Upper lobe of left lung (tissue), 6 donors: Measurements from ENCODE around the gene CCDC167. TPM values are rescaled to one million over a fixed set of nuclear protein-coding genes. Genes with fewer than 3 reads are reported as not detected.

Experiments
- ATAC-seq, 2 donors: fragments of 200-7000 bp; cut with Tn5 transposase; one replicate each; pipeline ENCODE4 v1.9.1; 2022; ENCODE audit warnings: mild to moderate bottlenecking in 2 of 2, moderate library complexity in 2 of 2; ENCODE audit not compliant: low FRiP score in 2 of 2
- DNase-seq, 2 donors: peaks; one replicate each; pipeline ENCODE4 v3.0.0-alpha.2; 2019 to 2020
- H3K27ac ChIP-seq, 4 donors: fragments of 200-600 bp; sonication (generic); one replicate each; pipeline ENCODE4 v1.5.1; 2016 to 2019
- H3K27me3 ChIP-seq, 4 donors: fragments of 200-600 bp; sonication (generic); one replicate each; pipeline ENCODE4 v1.5.1; 2017 to 2019
- H3K36me3 ChIP-seq, 4 donors: fragments of 200-600 bp; sonication (generic); one replicate each; pipeline ENCODE4 v1.5.1; 2016 to 2019
- H3K4me1 ChIP-seq, 4 donors: fragments of 200-600 bp; sonication (generic); one replicate each; pipeline ENCODE4 v1.5.1; 2018 to 2019
- H3K4me3 ChIP-seq, 4 donors: fragments of 200-600 bp; sonication (generic); one replicate each; pipeline ENCODE4 v1.5.1; 2017 to 2019; ENCODE audit warnings: mild to moderate bottlenecking in 2 of 4, moderate library complexity in 1 of 4
- H3K9me3 ChIP-seq, 4 donors: fragments of 200-600 bp; sonication (generic); one replicate each; pipeline ENCODE4 v1.5.1; 2018 to 2019
- CTCF ChIP-seq, 6 experiments: fragments of 450-650 bp in 4 of 6; fragments of 200-600 bp in 2 of 6; sonication (generic) in 2 of 6; IDR thresholded peaks; one replicate each; pipeline ENCODE4 v1.5.1; 2016 to 2019; ENCODE audit warnings: antibody characterized with exemption in 6 of 6
- EP300 ChIP-seq, 4 donors: sonication (generic); formaldehyde crosslinking; IDR thresholded peaks; one replicate each; pipeline ENCODE4 v1.5.1; 2017; ENCODE audit warnings: antibody characterized with exemption in 4 of 4, control low read depth in 2 of 4
- POLR2A ChIP-seq, 4 donors: fragments of 450-650 bp; IDR thresholded peaks; one replicate each; pipeline ENCODE4 v1.5.1; 2016 to 2017; ENCODE audit warnings: antibody characterized with exemption in 4 of 4, mild to moderate bottlenecking in 2 of 4
- POLR2AphosphoS5 ChIP-seq, 2 donors: sonication (generic); formaldehyde crosslinking; IDR thresholded peaks; one replicate each; pipeline ENCODE4 v1.5.1; 2017; ENCODE audit warnings: antibody characterized with exemption in 2 of 2
- WGBS, 2 donors: methylation state at CpG; one replicate each; pipeline ENCODE4 v1.1.5; 2017 to 2018; 5-methylcytosine and 5-hydroxymethylcytosine counted together
- total RNA-seq, 6 donors: library from RNA; depleted of rRNA in 4 of 6; stranded (reverse); fragments of >200 nt in 4 of 6; gene quantifications; one replicate each; pipeline versions ENCODE4 v1.1.0 to v1.2.1, GENCODE V29; 2016 to 2021
- donor health status: DM: no; HTN: no; CAD: no; lungs with moderate emphysema.
- donor health status: DM: no; HTN: yes; CAD: no; lungs with severe emphysema.

The CCDC167 gene
- total RNA-seq, 6 donors from 2014 or later = 9.7 to 45.0 (median 16.7) TPM; not detected in 1

DNA sequence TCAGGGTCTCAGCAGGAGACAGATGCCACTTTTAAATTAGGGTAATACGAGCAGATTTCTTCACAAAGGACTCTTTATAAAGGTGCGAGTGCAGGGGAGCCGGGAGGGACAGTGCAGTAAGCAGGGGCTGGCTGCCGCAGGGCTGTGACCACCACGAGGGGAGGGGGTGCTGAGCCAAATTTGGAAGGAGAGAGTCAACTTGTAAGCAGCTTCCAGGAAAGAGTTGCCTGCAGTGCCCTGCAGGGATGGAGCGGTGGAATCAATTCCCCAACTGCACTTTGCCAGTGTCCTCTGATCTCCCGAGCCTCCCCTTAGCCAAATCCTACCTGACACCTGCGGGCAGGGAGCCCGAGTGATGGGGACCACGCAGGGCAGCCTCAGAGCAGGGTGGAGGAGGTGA lies 13.9 kb upstream of the CCDC167 start:
- H3K27me3 ChIP-seq = peaks cover 0 to 6% (median 0%) of the 10 kb centered on the region in 4 donors
- peaks cover 0 to 10% (median 8%) of the 10 kb centered on the region in 4 donors for H3K4me1 ChIP-seq
- no peak for TF ChIP-seq POLR2A (IDR thresholded peaks at IDR 0.05)
- TF ChIP-seq POLR2AphosphoS5 (IDR thresholded peaks at IDR 0.05) = no peak
- no peak for TF ChIP-seq CTCF (IDR thresholded peaks at IDR 0.05)
- TF ChIP-seq EP300 (IDR thresholded peaks at IDR 0.05) = no peak
- ATAC-seq = no peak
- no peaks in the 10 kb centered on the region for H3K36me3 ChIP-seq
- DNase-seq = no peak
- no peak overlapping the region for H3K4me3 ChIP-seq
- 55 to 62% methylated on average over 10 of the region's 10 CpGs for WGBS, 2 donors
- no peaks in the 10 kb centered on the region for H3K9me3 ChIP-seq
- no peak overlapping the region for H3K27ac ChIP-seq

- 50 to 55% methylated on average over 2 to 9 of the region's 9 CpGs for WGBS, 2 donors
- DNase-seq = no peak
- Histone ChIP-seq H3K4me1 (peaks cover 0 to 10% (median 8%) of the 10 kb centered on the region in 4 donors), H3K27me3 (peaks cover 0 to 6% (median 0%) of the 10 kb centered on the region in 4 donors), H3K4me3 (no peak overlapping the region), H3K27ac (no peak overlapping the region), H3K9me3 (no peaks in the 10 kb centered on the region), H3K36me3 (no peaks in the 10 kb centered on the region)
- TF ChIP-seq EP300 (IDR thresholded peaks at IDR 0.05) (no peak), POLR2A (IDR thresholded peaks at IDR 0.05) (no peak), CTCF (IDR thresholded peaks at IDR 0.05) (no peak), POLR2AphosphoS5 (IDR thresholded peaks at IDR 0.05) (no peak)
- no peak for ATAC-seq
Measured at GRCh38 chr6:37513155-37513554, 13.5 kb upstream of the CCDC167 start.

DNA sequence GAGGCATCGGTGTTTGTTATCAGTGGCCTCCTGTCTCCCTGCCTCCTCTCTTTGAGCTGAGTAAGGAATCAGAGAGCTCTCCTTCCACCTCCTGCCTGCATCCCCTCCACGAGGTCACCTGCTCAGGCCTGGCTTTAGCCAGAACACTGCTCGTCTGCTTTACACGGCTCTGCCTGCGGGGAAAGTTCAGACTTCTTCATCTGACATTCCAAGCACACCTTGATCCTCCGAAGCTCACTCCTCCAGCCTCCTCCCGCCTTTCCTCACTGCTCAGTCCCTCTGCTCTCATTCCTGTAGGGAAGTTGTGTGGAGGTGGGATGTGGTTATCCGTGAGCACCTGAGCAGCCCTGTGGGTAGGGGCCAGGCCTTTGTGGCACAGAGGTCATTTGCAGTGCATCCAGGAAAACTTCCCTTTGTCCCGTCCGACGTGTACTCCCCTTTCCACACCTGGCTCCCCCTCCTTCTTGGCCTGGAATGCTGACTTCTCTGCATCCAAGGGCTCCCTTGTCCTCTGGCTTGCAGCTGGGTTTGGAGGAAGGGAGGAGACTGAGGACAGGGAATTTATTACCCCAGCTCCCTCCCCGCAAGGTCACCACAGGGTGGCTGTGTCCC lies 12.8 kb upstream of the CCDC167 start:
- Histone ChIP-seq H3K36me3 (no peaks in the 10 kb centered on the region), H3K4me1 (peaks cover 0 to 10% (median 8%) of the 10 kb centered on the region in 4 donors), H3K27ac (no peak overlapping the region), H3K4me3 (no peak overlapping the region), H3K27me3 (peaks cover 0 to 6% (median 0%) of the 10 kb centered on the region in 4 donors), H3K9me3 (no peaks in the 10 kb centered on the region)
- ATAC-seq = no peak
- WGBS, 2 donors = 55 to 60% methylated on average over 12 of the region's 12 CpGs
- no peak for DNase-seq
- TF ChIP-seq CTCF (IDR thresholded peaks at IDR 0.05) = no peak
- TF ChIP-seq POLR2A (IDR thresholded peaks at IDR 0.05) = no peak
- TF ChIP-seq POLR2AphosphoS5 (IDR thresholded peaks at IDR 0.05) = no peak
- TF ChIP-seq EP300 (IDR thresholded peaks at IDR 0.05) = no peak

DNA sequence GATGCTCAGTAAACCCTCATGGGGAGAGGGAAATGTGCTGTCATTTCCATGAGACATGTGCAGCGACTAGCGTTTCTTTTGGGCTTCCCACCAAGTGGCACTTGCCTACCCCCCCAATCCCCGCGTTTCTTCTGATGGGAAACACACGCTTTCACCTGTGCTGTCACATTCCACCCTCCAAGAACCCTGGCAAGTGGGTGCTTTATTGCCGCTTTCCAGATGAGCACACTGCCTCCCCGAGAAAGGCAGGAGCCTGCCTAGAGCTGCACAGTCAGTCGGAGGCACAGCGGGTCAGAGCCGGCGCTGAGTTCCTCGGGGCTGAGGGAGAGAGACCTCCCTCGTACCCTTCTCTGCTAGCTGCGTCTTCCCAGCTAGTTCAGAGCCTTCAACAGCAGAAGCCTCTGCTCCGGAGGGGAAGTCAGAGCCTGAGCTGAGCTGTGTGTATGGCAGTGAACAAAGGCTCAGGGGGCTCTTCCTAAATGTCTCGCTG lies 12.3 kb upstream of the CCDC167 start:
- Histone ChIP-seq H3K4me3 (no peak overlapping the region), H3K36me3 (no peaks in the 10 kb centered on the region), H3K27ac (no peak overlapping the region), H3K9me3 (no peaks in the 10 kb centered on the region), H3K4me1 (peaks cover 0 to 10% (median 8%) of the 10 kb centered on the region in 4 donors), H3K27me3 (peaks cover 0 to 6% (median 0%) of the 10 kb centered on the region in 4 donors)
- no peak for DNase-seq
- WGBS, 2 donors = 50 to 51% methylated on average over 9 to 16 of the region's 16 CpGs
- no peak for ATAC-seq
- TF ChIP-seq EP300 (IDR thresholded peaks at IDR 0.05) (no peak), POLR2AphosphoS5 (IDR thresholded peaks at IDR 0.05) (no peak), CTCF (IDR thresholded peaks at IDR 0.05) (no peak), POLR2A (IDR thresholded peaks at IDR 0.05) (no peak)

- H3K27me3 ChIP-seq = peaks cover 0 to 6% (median 0%) of the 10 kb centered on the region in 4 donors
- DNase-seq = no peak
- WGBS, 2 donors = 74 to 87% methylated on average over 5 of the region's 5 CpGs
- no peaks in the 10 kb centered on the region for H3K9me3 ChIP-seq
- no peaks in the 10 kb centered on the region for H3K36me3 ChIP-seq
- H3K27ac ChIP-seq = no peak overlapping the region
- no peak for ATAC-seq
- H3K4me1 ChIP-seq = peaks cover 0 to 8% (median 6%) of the 10 kb centered on the region in 4 donors
- no peak overlapping the region for H3K4me3 ChIP-seq
- TF ChIP-seq CTCF (IDR thresholded peaks at IDR 0.05) = no peak
- no peak for TF ChIP-seq POLR2AphosphoS5 (IDR thresholded peaks at IDR 0.05)
- TF ChIP-seq POLR2A (IDR thresholded peaks at IDR 0.05) = no peak
- no peak for TF ChIP-seq EP300 (IDR thresholded peaks at IDR 0.05)
Measured at GRCh38 chr6:37511201-37511600, 11.5 kb upstream of the CCDC167 start.
